ENCODE results near the gene FOXS1.

- TF ChIP-seq, protein P1, sequence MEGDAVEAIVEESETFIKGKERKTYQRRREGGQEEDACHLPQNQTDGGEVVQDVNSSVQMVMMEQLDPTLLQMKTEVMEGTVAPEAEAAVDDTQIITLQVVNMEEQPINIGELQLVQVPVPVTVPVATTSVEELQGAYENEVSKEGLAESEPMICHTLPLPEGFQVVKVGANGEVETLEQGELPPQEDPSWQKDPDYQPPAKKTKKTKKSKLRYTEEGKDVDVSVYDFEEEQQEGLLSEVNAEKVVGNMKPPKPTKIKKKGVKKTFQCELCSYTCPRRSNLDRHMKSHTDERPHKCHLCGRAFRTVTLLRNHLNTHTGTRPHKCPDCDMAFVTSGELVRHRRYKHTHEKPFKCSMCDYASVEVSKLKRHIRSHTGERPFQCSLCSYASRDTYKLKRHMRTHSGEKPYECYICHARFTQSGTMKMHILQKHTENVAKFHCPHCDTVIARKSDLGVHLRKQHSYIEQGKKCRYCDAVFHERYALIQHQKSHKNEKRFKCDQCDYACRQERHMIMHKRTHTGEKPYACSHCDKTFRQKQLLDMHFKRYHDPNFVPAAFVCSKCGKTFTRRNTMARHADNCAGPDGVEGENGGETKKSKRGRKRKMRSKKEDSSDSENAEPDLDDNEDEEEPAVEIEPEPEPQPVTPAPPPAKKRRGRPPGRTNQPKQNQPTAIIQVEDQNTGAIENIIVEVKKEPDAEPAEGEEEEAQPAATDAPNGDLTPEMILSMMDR (IDR thresholded peaks at IDR 0.05; ENCODE audit: low read length), result no peak
- no peak for TF ChIP-seq EZH2 (optimal IDR thresholded peaks at IDR 0.05; ENCODE audit: low read depth, low read length)
These were observed 27.0 kb downstream of the FOXS1 start for GRCh38 chr20:31818376-31818908.

Data from MM.1S (cell line).